ENCODE measurements around the gene INPP5A.

DNA sequence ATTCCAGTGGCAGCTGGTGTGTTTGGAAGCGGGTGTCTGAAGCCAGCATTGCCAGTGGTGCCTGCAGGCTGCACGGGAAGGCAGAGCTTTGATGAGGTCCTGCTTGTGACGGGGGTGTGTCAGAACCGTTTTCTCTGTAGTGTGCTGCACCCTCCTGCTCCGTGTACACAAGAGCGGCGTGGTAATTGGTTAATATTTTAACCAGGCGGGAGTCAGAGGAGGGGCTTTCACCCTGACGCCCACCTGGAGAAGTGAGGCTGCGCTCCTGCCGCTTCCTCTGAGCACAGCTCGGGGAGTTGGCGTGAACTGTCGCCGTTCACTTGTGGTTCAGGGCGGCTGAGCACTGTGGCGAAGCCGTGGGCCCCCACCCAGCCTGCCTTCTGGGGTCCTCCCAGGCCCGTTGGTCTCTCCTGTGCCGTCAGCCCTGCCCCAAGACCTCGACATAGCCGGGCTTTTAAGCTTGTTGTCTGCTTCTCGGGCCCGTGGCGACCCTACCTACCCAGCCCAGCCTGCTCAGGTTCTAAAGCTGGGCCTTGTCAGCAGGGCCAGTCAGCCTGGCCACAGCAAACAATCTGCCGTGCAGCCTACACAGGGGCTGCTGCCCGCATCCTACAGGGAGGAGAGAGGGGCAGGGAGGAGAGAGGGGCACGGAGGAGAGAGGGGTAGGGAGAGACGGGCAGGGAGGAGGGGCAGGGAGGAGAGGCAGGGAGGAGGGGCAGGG is 236.8 kb downstream of the INPP5A start:
- TF ChIP-seq POLR2A (IDR thresholded peaks at IDR 0.05) = no peak
- TF ChIP-seq, protein P1, sequence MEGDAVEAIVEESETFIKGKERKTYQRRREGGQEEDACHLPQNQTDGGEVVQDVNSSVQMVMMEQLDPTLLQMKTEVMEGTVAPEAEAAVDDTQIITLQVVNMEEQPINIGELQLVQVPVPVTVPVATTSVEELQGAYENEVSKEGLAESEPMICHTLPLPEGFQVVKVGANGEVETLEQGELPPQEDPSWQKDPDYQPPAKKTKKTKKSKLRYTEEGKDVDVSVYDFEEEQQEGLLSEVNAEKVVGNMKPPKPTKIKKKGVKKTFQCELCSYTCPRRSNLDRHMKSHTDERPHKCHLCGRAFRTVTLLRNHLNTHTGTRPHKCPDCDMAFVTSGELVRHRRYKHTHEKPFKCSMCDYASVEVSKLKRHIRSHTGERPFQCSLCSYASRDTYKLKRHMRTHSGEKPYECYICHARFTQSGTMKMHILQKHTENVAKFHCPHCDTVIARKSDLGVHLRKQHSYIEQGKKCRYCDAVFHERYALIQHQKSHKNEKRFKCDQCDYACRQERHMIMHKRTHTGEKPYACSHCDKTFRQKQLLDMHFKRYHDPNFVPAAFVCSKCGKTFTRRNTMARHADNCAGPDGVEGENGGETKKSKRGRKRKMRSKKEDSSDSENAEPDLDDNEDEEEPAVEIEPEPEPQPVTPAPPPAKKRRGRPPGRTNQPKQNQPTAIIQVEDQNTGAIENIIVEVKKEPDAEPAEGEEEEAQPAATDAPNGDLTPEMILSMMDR (IDR thresholded peaks at IDR 0.05) = no peak

All from lower leg skin (tissue), 3 donors.